LHCN-M2 (cell line): ENCODE data around the gene DPH2. TPM values are rescaled to one million over a fixed set of nuclear protein-coding genes. Genes with fewer than 3 reads are reported as not detected.

Source experiments
- DNase-seq: peaks from one replicate; pipeline ENCODE4 v3.0.0-alpha.2; 2012; ENCODE audit warnings: low read depth
- total RNA-seq: library from RNA; depleted of rRNA; stranded (reverse); fragments of >200 nt; gene quantifications from 2 replicates; pipeline ENCODE4 v1.2.3, GENCODE V29; 2014

DPH2 gene
- total RNA-seq, 1 experiment from 2014 or later: 36.2 TPM

DNA sequence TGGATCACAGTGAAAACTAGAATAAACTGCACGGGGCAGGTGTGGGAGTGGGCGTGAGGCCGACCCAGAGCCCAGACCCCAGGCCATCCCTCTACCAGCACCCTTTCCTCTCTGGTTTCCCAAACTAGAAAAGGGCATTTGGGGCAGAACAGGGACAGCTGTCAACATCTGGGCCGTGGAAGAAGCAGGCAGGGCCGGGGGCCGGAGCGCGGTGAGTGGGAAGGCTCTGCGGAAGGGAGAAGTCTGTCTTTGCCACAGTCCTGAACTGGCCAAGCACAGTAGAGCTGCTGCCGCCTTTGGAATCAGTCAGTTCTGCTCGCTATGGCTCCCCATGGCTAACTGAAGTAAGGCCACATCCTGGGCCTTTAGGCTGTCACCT, 28.2 kb downstream of the DPH2 start:
- DNase-seq: no peak

DNA sequence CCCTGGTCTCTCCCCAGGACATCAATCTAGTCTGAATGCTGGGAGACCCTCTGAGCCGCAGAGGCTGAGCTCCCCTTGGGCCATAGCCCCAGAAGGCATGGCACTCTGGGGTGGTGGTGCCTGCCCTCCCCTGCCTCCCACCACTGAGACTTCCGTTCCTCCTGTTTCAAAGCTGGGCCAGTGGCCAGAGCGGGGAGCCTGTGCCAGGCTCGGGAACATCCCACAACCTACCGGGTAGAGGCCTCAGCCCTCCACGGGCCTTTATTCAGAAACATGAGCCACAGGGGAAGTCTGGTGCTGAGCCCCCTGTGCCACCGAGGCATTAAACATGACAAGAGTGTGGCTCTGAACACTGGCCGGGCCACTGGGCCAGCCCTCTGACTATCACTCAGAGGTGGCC, 29.6 kb downstream of the DPH2 start:
- no peak for DNase-seq

DNA sequence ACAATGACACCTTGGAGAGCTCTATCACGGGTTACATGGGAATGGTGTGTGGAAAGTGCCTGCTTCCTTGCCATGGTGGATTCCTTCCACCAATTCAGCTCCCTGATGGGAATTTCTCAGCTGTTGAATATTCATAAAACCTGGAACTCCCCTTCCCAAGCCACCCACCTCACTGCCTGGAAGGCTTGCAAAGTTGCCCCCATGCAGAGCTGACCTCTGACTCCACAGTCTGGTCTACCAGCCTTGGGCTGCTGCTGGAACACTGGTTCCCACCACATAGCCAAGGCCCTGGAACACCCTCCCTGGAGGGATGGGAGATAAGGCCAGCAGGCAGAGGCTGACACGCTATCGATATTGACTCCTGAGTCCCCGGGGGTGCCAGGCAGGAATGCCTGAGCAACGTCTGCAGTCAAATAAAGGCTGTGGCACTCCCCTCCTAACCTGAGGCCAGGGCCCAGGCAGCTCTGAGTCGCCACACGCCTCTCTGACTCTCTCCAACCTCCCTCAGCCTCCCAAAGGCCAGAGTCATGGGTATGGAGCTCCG, 30.4 kb downstream of the DPH2 start:
- no peak for DNase-seq

DNA sequence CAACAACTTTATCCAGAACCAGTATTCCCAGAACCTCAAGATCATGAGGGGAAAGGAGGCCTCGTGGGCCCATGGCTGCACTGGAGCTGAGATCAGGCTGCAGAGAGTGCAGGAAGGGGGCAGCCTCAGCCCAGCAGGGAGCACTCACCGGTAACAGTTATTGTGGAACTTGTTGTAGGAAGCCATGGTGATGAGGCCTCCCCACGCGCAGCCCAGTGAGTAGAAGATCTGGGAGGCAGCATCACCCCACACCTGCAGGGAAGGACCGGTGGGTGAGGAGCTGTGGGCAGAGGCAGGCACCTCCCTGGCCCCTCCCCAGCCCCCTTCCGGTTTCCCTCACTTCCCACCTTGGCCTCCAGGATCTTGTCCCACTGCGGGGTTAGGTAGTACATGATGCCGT, 32.4 kb downstream of the DPH2 start:
- DNase-seq: no peak

DNA sequence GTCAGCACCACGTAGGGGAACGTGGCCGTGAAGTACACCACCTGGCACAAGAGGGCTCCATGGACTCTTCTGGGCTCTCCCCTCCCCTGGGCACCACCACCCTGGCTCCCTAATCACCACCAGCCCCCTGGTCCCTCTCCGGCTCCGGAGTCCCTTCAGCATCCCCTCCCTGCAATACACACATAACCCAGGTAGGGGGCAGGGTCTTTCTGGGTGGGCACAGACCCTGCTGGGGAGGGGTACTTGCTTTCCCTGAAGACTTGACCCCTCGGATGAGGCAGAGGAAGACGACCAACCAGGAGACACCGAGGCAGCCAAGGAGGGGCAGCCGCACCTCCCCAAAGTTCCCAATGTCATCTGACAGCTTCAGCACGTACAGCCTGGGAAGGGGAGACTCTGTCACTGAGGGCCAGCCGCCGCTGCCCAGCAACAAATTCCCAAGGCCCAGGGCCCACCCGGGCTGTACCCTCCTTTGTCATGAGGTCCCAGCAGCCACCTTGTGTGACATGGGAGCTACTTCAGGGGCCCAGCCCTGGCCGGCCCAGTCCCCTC, 32.9 kb downstream of the DPH2 start:
- DNase-seq: no peak

DNA sequence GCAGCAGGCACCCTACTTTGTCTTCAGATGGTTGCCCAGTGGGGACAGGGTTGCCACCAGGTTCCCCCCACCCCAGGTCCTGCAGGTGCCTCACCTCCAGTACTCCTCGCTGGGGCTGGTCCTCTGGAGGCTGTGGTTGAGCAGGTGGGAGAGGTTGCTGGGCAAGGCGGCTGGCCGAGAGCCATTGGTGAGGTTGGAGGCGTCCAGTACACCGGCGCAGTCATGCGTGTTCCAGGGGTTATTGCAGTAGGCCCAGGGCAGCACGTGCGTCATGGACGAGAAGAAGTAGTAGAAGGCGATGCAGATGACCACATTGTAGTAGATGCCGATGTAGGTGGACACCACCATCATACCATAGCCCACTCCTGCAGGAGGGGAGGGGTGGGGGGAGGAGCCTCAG, 38.4 kb downstream of the DPH2 start:
- no peak for DNase-seq

DNA sequence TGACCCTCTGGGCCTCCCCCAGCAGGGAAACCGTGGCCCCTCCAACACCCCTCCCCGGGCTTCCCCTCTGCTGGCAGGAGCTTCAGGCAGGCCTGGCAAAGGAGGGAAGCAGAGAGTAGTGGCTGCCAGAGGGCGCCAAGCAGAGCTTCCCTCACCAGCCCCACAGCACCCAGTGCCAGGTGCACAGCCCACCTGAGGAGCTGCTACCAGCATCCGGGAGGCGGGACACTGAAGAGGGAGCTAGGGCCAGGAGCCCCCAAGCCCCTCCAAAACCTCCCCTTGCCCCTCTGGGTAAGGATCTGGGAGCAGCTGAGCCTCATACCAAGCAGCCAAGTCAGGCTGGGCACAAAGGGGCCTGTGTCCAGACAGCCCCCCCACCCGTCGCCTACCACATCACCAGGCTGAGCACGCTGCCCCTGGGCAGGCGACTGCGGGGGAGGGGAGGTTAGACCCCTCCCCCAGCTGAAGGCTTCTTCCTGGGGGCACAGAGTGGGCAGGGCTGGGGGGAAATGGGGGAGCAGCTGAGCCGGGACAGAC, 41.2 kb downstream of the DPH2 start:
- no peak for DNase-seq

DNA sequence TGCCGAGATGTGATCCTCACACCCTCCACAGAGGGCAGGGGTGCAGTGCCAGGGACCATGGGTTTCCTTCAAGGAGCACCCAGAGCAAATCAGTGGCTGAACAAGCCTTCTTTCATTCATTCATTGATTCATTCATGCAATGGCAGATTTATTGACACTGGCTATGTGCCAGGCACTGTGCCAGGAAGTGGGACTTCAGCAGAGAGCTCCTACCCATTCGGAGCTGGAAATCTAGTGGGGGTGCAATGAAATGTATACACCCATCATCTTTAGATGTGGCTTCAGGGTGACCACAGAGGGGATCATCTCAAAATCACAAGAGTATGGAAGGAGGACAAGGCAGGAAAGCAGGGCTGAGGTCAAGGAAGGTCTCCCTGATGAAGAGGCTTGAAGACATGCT, 42.6 kb downstream of the DPH2 start:
- DNase-seq: no peak

DNA sequence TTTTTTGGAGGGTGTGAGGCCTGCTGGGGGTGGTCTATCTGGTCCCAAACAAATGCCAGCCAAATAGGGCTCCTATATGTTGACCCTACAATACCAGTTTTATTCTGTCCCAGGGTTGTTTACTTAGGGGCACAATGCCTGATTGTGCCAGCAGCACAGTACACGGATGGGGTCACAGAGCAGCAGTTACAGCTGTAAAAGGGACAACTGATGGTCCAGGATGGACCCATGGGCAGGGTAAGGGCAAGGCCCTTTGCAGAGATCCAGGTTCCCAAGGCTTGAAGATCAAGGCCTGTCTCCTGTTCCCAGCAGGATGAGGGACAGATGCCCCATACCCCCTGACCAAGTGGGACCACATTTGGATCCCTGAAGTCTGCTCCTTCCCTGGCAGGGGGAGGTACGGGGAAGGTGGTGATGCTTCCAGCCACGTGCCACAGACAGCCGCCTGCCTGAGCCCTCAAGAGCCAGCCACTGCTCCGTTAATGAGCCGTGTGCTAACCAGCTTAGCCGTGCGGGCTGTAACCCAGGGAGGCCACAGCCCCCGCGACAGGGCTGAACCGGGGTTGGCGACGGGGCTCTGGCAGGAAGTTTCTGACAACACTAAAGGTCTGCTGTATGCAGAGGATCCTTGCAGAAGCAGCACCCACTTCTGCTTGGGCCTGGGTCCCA, 43.3 kb downstream of the DPH2 start:
- no peak for DNase-seq

DNA sequence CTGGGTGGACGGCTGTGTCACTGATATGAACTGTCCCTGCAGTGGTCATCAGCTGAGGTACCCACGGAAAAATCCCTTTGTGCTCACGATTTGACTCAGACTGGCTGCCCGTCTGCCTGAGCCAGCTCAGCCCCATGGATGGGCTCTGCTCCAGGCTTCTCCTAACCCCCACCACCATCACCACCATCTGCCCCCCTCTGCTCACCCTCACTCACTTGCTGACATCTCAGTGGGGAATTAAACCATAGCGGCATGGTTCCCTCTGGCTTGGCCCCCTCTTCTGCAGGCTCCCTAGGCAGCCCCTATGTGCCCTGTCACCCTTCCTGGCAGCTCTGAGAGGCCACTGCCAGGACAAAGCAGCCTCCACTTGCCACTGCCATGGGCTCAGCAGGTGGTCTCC, 44.1 kb downstream of the DPH2 start:
- DNase-seq: no peak

DNA sequence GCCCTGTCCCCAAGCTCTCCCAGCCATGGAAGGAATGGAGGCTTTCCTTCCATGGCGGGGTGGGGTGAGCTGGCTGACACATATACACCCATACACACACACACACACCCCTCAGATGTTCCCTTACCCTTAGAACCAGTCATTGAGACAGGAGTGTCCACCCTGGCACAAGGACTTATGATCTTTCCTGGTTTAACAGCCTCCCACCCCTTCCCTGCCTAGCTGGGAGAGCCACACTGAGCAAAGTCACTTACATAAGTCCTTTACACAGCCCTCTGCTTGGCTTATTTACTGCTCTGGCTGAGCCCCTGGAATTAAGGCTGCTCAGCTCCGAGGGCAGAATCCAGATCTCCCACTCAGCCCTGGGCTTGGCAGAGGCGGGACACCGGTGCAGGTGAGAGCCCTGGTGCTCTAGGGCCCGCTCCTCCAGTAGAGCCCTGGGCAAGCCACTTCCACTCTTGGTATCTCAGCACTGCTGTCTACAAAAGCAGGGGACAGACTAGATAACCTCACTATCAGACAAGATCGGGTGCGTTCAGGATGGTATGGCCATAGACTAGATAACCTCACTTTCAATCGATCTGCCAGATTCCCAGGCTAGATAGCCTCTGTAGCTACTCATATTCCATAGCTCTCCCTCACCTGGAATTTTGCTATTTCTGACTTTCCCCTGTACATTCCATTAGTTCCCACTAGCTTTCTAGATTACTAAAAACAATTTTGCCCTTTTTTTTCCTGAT, 44.7 kb downstream of the DPH2 start:
- DNase-seq: no peak

DNA sequence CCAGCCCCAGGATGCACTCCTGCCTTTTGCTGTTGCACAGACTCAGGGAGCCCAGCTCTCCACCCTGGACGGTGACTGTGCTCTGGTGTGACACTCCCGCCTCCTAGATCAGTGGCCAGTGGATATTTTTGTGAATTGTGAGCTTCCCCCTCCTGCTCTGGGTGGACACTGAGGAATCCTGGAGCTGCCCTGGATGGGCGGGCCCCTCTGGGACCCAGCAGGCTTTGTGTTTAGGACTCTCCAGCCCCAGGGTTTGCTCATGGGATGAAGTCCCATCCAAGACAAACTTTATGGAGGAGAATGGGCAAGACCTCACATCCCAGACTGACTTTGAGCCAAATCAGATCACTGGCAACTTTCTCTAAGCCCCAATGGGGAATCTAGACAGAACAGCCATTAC, 45.4 kb downstream of the DPH2 start:
- DNase-seq: no peak

DNA sequence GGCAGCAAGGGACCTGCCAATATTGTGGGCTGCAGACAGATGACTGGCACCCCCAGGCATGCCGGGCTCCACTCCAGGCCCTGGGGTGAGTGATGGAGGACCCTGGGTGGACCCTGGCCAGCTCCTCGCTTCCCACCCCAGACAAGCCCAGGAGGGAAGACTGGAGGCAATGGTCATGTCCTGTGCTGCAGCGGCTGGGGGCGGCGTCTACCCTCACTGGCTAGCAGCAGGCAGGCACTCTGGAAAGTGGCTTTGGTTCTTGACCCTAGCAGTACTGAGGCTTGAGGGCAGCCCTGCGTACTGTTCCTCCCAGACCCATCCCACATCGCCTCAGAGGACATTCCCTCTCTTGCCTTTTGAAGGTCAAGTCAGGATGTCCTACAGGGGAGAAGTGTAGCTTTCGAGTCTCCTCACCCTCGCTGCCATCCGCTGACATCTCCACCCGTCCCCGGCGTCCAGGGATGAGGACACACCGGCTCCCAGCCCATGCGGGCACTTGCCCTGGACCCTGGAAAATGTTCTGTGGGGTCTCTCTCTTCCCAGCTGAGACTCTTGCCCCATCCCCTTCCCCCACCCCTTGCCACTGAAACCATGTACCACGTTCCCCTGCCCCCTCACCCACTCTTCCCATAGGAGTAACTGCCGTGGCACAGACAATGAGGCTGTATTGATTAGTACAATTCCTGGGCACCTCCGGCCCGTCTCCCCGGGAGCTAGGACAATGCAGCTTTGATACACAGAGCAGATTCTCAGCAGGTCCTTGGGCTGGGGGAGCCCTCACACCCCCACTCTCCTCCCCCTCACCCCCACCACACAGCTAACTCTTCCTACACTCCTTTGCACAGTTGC, 46.5 kb downstream of the DPH2 start:
- no peak for DNase-seq

DNA sequence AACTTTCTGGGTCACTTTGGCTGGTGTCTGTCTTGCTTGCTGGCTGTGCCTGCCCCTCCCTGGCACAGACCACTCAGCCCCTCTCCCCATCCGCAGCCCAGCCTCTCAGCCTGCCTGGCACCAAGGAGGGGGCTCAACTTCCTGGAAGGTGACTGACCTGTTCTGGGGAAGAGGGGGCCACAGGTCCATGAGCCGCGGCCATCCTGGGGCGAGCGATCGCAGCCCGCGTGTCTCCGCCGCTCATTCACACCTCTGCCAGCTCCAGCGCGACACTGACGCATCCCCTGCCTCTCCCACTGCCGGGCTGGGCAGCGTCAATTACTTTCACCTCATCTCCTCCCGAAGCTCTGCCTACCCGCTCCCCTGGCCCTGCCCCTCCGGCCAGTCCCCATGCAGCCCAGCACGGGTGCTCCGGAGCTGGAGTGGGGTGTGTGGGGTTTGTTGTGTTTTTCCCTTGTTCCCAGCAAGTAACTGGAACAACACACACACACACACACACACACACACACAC, 47.1 kb downstream of the DPH2 start:
- DNase-seq: no peak

DNA sequence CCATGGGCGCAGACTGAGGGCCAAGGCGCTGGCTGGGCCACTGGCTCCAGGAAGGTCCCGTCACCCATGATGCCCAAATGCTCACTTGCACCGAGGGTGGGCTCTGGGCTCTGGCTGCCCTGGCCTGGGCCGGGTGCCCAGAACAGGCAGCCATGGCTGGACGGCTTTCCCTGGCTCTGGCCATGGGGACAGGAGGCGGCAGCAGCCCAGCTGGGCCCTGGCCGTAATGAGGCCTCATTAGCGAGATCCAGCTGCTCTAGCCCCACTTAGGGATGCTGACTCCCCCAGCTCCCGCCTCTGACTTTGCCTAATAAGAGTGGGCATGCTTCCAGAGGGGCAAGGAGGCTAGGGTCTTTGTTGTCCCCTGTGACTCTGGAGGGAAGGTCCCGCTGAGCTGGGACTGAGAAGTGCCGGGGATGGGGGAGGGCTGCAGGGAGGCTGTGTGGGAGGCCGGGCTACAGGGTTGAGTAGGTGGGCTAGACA, 49.7 kb downstream of the DPH2 start:
- DNase-seq: no peak

DNA sequence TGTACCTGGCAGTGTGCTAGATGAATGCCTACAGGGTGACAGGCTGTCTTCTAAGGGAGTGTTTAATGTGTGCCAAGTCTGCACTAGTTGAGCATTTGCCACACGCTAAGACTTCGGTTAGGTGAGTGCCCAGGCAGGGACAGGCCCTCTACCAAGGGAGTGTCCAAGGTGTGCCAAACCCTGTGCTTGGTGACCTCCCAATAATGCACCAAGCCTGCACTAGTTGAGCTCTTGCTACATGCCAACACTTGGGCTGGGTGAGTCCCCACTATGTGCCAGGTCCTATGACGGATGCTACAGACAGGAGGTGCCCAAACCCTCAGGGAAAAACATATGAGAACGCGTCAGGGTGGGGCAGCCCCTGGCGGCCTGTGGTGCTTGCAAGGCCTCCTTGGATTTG, 50.7 kb downstream of the DPH2 start:
- DNase-seq: no peak

DNA sequence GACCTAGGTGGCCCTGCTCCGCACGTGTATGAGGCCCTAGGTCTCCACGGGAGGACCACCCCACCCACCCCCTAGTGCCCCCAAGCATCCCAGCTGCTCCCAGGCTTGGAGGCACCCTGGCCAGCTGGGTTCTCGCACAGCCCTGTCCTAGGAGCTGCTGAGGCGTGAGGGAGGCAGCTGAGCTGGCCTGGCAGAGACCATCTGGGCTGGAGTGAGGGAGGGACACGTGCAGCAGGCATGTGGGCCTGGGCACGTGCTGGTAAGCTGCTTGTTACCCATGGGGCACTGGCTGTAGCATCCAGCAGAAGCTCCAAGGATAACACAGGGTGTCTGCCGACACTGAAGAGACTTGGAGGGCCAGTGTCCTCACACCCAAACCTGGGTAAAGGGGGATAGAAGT, 51.3 kb downstream of the DPH2 start:
- no peak for DNase-seq

DNA sequence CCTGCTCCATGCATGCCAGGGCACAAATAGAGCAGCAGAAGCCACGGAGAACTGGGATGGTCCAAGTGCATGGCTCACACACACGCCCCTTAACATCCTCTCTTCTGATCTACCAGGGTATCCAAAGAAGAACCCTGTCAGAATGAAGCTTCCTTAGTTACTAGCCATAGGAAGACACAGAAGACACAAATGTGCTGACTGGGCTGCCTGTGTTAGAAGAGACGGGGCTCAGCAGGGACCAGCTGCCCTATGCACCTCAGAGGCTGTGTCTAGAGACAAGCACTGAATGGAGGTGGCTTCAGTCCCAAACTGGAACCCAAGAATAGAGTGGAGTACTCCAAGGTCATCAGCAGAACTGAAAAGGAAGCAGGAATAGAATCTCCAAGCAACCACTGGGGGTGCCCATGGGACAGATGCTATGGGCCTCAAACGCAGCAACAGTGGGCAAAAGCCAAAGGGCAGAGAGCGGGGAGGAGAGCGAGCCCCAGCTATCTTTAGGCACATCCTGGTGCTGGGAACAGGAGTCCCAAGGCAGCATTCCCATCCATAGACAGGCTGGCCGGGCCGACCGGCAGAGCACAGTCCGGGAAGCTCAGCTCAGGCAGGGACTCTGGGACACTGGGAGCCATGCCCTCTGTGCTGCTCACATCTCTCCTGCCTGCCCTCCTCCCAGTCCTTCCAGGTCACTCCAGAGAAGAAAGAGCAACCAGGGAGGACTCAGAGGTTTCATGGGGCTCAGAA, 51.9 kb downstream of the DPH2 start:
- DNase-seq: no peak
